Mesenchymal stem cell (in vitro differentiated cells and primary cell): ENCODE measurements around the gene PTRH2.

Experiments
- DNase-seq: peaks from one replicate; pipeline ENCODE4 v3.0.0-alpha.2; 2013
- H2AFZ ChIP-seq: one replicate; pipeline ENCODE4 v1.6.1; 2013; ENCODE audit warnings: low read depth, mild to moderate bottlenecking, control low read depth, inconsistent platforms, low read length, moderate library complexity
- H2AK5ac ChIP-seq: 2 replicates; pipeline ENCODE4 v1.6.1; 2013; ENCODE audit warnings: low read length, moderate library complexity, mild to moderate bottlenecking, inconsistent platforms; ENCODE audit not compliant: severe bottlenecking
- H2BK120ac ChIP-seq: one replicate; pipeline ENCODE4 v1.6.1; 2013; ENCODE audit warnings: low read depth, mild to moderate bottlenecking, inconsistent platforms, low read length, moderate library complexity
- H2BK12ac ChIP-seq, 2 experiments: one replicate each; pipeline ENCODE4 v1.6.1; 2013; ENCODE audit warnings: inconsistent platforms in 2 of 2, low read length in 2 of 2, mild to moderate bottlenecking in 2 of 2, moderate library complexity in 2 of 2, control low read depth in 1 of 2
- H2BK15ac ChIP-seq: one replicate; pipeline ENCODE4 v1.6.1; 2013; ENCODE audit warnings: mild to moderate bottlenecking, low read depth, inconsistent platforms; ENCODE audit not compliant: poor library complexity, severe bottlenecking
- H2BK5ac ChIP-seq: 2 replicates; pipeline ENCODE4 v1.6.1; 2013; ENCODE audit warnings: low read depth, mild to moderate bottlenecking, low read length, control low read depth, inconsistent platforms; ENCODE audit not compliant: poor library complexity, severe bottlenecking
- H3K14ac ChIP-seq, 2 experiments: one replicate each; pipeline ENCODE4 v1.6.1; 2013; ENCODE audit warnings: inconsistent platforms in 2 of 2, low read length in 2 of 2, control low read depth in 1 of 2, mild to moderate bottlenecking in 1 of 2, moderate library complexity in 1 of 2
- H3K18ac ChIP-seq, 2 experiments: one replicate each; pipeline ENCODE4 v1.6.1; 2013; ENCODE audit warnings: inconsistent platforms in 2 of 2, low read length in 2 of 2, control low read depth in 1 of 2, low read depth in 1 of 2, mild to moderate bottlenecking in 1 of 2
- H3K23ac ChIP-seq, 2 experiments: one replicate each; pipeline ENCODE4 v1.6.1; 2013; ENCODE audit warnings: inconsistent platforms in 2 of 2, low read length in 2 of 2, mild to moderate bottlenecking in 2 of 2, moderate library complexity in 2 of 2, control low read depth in 1 of 2
- H3K27ac ChIP-seq: 2 replicates; pipeline ENCODE4 v1.5.1; 2013; ENCODE audit warnings: mild to moderate bottlenecking, moderate library complexity, low read length, control low read depth, inconsistent platforms; ENCODE audit not compliant: poor library complexity, severe bottlenecking
- H3K27me3 ChIP-seq, 2 experiments: 2 replicates each; pipeline versions ENCODE4 v1.6.1 to v1.7.0; 2013; ENCODE audit warnings: low read length in 2 of 2, mild to moderate bottlenecking in 2 of 2, moderate library complexity in 2 of 2, control low read depth in 1 of 2, inconsistent platforms in 1 of 2; ENCODE audit not compliant: control insufficient read depth in 1 of 2, insufficient read depth in 1 of 2
- H3K36me3 ChIP-seq, 2 experiments: 2 replicates each; pipeline versions ENCODE4 v1.6.1 to v1.7.0; 2013; ENCODE audit warnings: low read length in 2 of 2, control low read depth in 1 of 2, inconsistent platforms in 1 of 2, low read depth in 1 of 2, mild to moderate bottlenecking in 1 of 2; ENCODE audit not compliant: insufficient read depth in 2 of 2, control insufficient read depth in 1 of 2
- H3K4ac ChIP-seq, 2 experiments: one replicate each; pipeline ENCODE4 v1.6.1; 2013; ENCODE audit warnings: inconsistent platforms in 2 of 2, low read length in 2 of 2, mild to moderate bottlenecking in 2 of 2, moderate library complexity in 2 of 2, control low read depth in 1 of 2, low read depth in 1 of 2
- H3K4me1 ChIP-seq: 2 replicates; pipeline ENCODE4 v1.6.1; 2013; ENCODE audit warnings: low read depth, low read length, control low read depth; ENCODE audit not compliant: control insufficient read depth, insufficient read depth
- H3K4me2 ChIP-seq: 2 replicates; pipeline ENCODE4 v1.6.1; 2013; ENCODE audit warnings: low read length, mild to moderate bottlenecking, inconsistent platforms; ENCODE audit not compliant: poor library complexity, severe bottlenecking
- H3K4me3 ChIP-seq, 2 experiments: 2 replicates each; pipeline versions ENCODE4 v1.5.1 to v1.7.0; 2013; ENCODE audit warnings: low read length in 2 of 2, mild to moderate bottlenecking in 2 of 2, control low read depth in 1 of 2, low read depth in 1 of 2; ENCODE audit not compliant: insufficient read depth in 1 of 2
- H3K79me1 ChIP-seq: replicated peaks from 2 replicates; pipeline ENCODE4 v1.6.1; 2013; ENCODE audit warnings: mild to moderate bottlenecking, control low read depth, low read length, inconsistent platforms; ENCODE audit not compliant: poor library complexity, severe bottlenecking
- H3K9ac ChIP-seq: 2 replicates; pipeline ENCODE4 v1.7.0; 2013; ENCODE audit warnings: mild to moderate bottlenecking, low read length, moderate library complexity
- H3K9me3 ChIP-seq: 2 replicates; pipeline ENCODE4 v1.7.0; 2013; ENCODE audit warnings: mild to moderate bottlenecking, low read length; ENCODE audit not compliant: control insufficient read depth
- H4K8ac ChIP-seq: one replicate; pipeline ENCODE4 v1.6.1; 2013; ENCODE audit warnings: inconsistent platforms, mild to moderate bottlenecking, low read length, moderate library complexity
- H4K91ac ChIP-seq: one replicate; pipeline ENCODE4 v1.6.1; 2013; ENCODE audit warnings: mild to moderate bottlenecking, low read length, inconsistent platforms
- WGBS: methylation state at CpG from one replicate; pipeline ENCODE4 v1.1.7; 2013; ENCODE audit warnings: mixed read lengths; 5-methylcytosine and 5-hydroxymethylcytosine counted together

The PTRH2 gene

DNA sequence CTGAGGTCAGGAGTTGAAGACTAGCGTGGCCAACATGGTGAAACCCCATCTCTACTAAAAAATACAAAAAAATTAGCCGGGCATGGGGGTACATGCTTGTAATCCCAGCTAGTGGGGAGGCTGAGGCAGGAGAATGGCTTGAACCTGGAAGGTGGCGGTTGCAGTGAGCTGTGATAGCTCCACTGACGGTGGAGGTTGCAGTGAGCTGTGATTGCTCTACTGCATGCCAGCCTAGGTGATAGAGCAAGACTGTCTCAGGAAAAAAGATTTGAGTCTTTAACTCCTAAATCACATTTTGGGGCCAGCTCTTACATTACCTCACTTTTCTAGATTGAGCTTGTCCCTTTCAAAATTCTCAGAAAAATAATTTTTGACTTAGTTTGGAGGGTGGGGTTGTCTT is 15.4 kb upstream of the PTRH2 start:
- peaks cover 19% of the 10 kb centered on the region for H3K79me1 ChIP-seq
- H3K27ac ChIP-seq, result no peak overlapping the region
- H3K23ac ChIP-seq, result no peak overlapping the region
- H2BK15ac ChIP-seq, result no peak overlapping the region
- peaks cover 1% of the 10 kb centered on the region for H3K4me1 ChIP-seq
- no peak overlapping the region for H3K4me2 ChIP-seq
- no peaks in the 10 kb centered on the region for H3K27me3 ChIP-seq
- H2BK120ac ChIP-seq, result no peak overlapping the region
- H2BK5ac ChIP-seq, result no peak overlapping the region
- H2AFZ ChIP-seq, result no peak overlapping the region
- no peak overlapping the region for H2BK12ac ChIP-seq
- no peaks in the 10 kb centered on the region for H3K36me3 ChIP-seq
- WGBS, result 100% methylated on average over 2 of the region's 4 CpGs
- no peak overlapping the region for H3K4ac ChIP-seq
- no peak for DNase-seq
- H2AK5ac ChIP-seq, result no peak overlapping the region
- no peak overlapping the region for H3K9ac ChIP-seq
- H3K4me3 ChIP-seq, result no peak overlapping the region
- H3K14ac ChIP-seq, result no peak overlapping the region
- no peak overlapping the region for H3K18ac ChIP-seq
- H3K9me3 ChIP-seq, result no peaks in the 10 kb centered on the region
- H4K8ac ChIP-seq, result no peak overlapping the region
- H4K91ac ChIP-seq, result no peak overlapping the region

DNA sequence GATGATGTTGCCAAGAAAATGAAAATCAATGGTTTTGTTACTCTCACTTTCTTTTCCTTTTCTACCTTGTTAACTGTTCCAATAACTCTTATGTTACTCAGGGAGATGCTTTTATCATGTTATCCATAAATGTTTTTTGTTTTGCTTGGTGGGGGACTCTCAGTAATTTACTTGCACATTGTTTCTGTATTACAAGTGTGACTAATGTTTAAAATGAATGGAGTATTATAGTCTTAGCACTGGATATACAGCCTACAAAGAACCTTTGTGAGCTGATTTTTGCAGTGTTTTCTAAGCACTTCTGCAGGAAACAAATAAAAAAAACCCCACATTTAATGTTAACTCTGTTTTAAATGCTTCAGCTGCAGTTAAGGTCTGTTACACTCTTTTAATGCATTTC is 12.3 kb upstream of the PTRH2 start:
- no peak overlapping the region for H2AK5ac ChIP-seq
- no peak for DNase-seq
- no peak overlapping the region for H3K27ac ChIP-seq

DNA sequence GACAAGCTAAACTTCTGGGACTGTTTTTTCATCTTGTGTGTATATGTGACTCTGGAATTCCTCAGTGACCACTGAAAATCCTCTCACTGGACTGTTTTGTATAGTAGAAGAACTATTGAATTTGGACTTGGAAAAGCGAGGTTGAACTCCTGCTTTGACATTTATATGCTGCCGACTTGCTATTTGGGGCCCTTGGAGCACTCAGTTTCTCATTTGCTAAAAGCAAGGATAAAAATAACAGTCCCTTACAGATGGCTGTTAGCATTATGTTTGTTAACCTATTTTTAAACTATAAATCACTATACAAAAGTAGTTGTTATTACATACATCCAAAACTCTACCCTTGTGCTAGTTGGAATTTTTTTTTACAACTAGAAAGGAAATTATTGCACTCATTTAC is 9.2 kb upstream of the PTRH2 start:
- no peak overlapping the region for H2BK5ac ChIP-seq
- no peaks in the 10 kb centered on the region for H3K9me3 ChIP-seq
- WGBS, result 100% methylated on average over 1 of the region's 2 CpGs

More for the DNA sequence above, 12.3 kb upstream of the PTRH2 start:
- peaks cover 0 to 7% of the 10 kb centered on the region in 2 experiments for H3K36me3 ChIP-seq
- no peak overlapping the region for H4K8ac ChIP-seq
- H2BK12ac ChIP-seq, result no peak overlapping the region
- no peak overlapping the region for H2BK15ac ChIP-seq
- H3K14ac ChIP-seq, result no peak overlapping the region
- H2BK120ac ChIP-seq, result no peak overlapping the region
- no peak overlapping the region for H2AFZ ChIP-seq
- H3K4me3 ChIP-seq, result no peak overlapping the region
- peaks cover 19% of the 10 kb centered on the region for H3K79me1 ChIP-seq
- no peak overlapping the region for H3K9ac ChIP-seq
- no peaks in the 10 kb centered on the region for H3K9me3 ChIP-seq
- no peak overlapping the region for H3K18ac ChIP-seq
- no peak overlapping the region for H3K23ac ChIP-seq
- H3K4me2 ChIP-seq, result no peak overlapping the region
- H3K4ac ChIP-seq, result no peak overlapping the region
- H4K91ac ChIP-seq, result no peak overlapping the region
- no peaks in the 10 kb centered on the region for H3K4me1 ChIP-seq
- no peaks in the 10 kb centered on the region for H3K27me3 ChIP-seq
- H2BK5ac ChIP-seq, result no peak overlapping the region

DNA sequence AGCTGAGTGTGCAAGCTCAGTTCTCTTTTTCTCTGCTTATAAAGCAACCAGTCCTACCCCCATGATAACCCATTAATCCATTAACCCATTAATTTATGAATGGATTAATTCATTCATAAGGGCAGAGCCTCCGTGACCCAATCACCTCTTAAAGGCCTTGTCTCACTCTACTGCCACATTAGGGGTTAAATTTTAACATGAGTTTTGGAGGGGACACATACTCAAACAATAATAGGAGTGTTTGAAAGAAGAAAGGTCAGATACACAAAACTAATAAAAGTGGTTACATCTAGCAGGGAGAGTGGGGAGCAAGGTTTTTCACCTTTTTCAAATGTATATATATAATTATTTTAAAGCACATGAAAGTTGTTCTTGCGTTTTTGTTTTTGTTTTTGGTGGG is 7.0 kb upstream of the PTRH2 start:
- H3K4ac ChIP-seq, result no peak overlapping the region
- no peak overlapping the region for H3K4me2 ChIP-seq
- DNase-seq, result no peak
- no peak overlapping the region for H3K27ac ChIP-seq
- H3K14ac ChIP-seq, result no peak overlapping the region
- H3K27me3 ChIP-seq, result no peaks in the 10 kb centered on the region
- H2BK15ac ChIP-seq, result no peak overlapping the region
- no peak overlapping the region for H2BK5ac ChIP-seq
- H3K9ac ChIP-seq, result no peak overlapping the region
- no peak overlapping the region for H4K8ac ChIP-seq
- no peaks in the 10 kb centered on the region for H3K9me3 ChIP-seq
- peaks cover 9% of the 10 kb centered on the region for H3K79me1 ChIP-seq
- H3K36me3 ChIP-seq, result peaks cover 0 to 7% of the 10 kb centered on the region in 2 experiments
- H2AK5ac ChIP-seq, result no peak overlapping the region
- no peaks in the 10 kb centered on the region for H3K4me1 ChIP-seq
- no peak overlapping the region for H3K18ac ChIP-seq
- H2BK120ac ChIP-seq, result no peak overlapping the region
- H4K91ac ChIP-seq, result no peak overlapping the region
- H2AFZ ChIP-seq, result no peak overlapping the region
- no peak overlapping the region for H2BK12ac ChIP-seq
- WGBS, result no CpG with 5 or more reads among the region's 2 CpGs
- no peak overlapping the region for H3K4me3 ChIP-seq
- H3K23ac ChIP-seq, result no peak overlapping the region

More for the DNA sequence above, 9.2 kb upstream of the PTRH2 start:
- Histone ChIP-seq H2BK12ac (no peak overlapping the region), H3K14ac (no peak overlapping the region), H3K23ac (no peak overlapping the region), H3K9ac (no peak overlapping the region), H3K4ac (no peak overlapping the region), H3K4me3 (no peak overlapping the region), H3K36me3 (peaks cover 0 to 7% of the 10 kb centered on the region in 2 experiments), H3K18ac (no peak overlapping the region), H4K91ac (no peak overlapping the region), H2AFZ (no peak overlapping the region), H3K4me2 (no peak overlapping the region), H2AK5ac (no peak overlapping the region), H3K79me1 (peaks cover 11% of the 10 kb centered on the region), H2BK120ac (no peak overlapping the region), H3K27me3 (no peaks in the 10 kb centered on the region), H3K27ac (no peak overlapping the region), H2BK15ac (no peak overlapping the region), H4K8ac (no peak overlapping the region), H3K4me1 (no peaks in the 10 kb centered on the region)
- DNase-seq, result no peak
